Esophagus muscularis mucosa (tissue), 4 donors: ENCODE measurements around the gene KLF16. TPM values are rescaled to one million over a fixed set of nuclear protein-coding genes. Genes with fewer than 3 reads are reported as not detected.

Experiments used
- DNase-seq: peaks from one replicate; pipeline ENCODE4 v3.0.0-alpha.2; 2017; ENCODE audit errors: extremely low spot score
- H3K27ac ChIP-seq, 4 donors: fragments of 200-600 bp; sonication (generic); replicated peaks in 1 of 4; 1 replicate in 3 of 4; 2 replicates in 1 of 4; pipeline ENCODE4 v1.5.1; 2016 to 2019; ENCODE audit warnings: mild to moderate bottlenecking in 1 of 4
- H3K27me3 ChIP-seq, 4 donors: fragments of 200-600 bp; sonication (generic); one replicate each; pipeline versions ENCODE4 v1.5.1 to v1.6.0; 2016 to 2019
- H3K36me3 ChIP-seq, 4 donors: fragments of 200-600 bp; sonication (generic); one replicate each; pipeline ENCODE4 v1.5.1; 2016 to 2019
- H3K4me1 ChIP-seq, 4 donors: fragments of 200-600 bp; sonication (generic); one replicate each; pipeline ENCODE4 v1.5.1; 2016 to 2019
- H3K4me3 ChIP-seq, 4 donors: fragments of 200-600 bp; sonication (generic); 1 replicate in 2 of 4; 2 replicates in 2 of 4; pipeline ENCODE4 v1.5.1; 2016 to 2019; ENCODE audit warnings: mild to moderate bottlenecking in 4 of 4, moderate library complexity in 1 of 4
- H3K9me3 ChIP-seq, 4 donors: fragments of 200-600 bp; sonication (generic); 1 replicate in 3 of 4; 2 replicates in 1 of 4; pipeline ENCODE4 v1.5.1; 2016 to 2019
- CTCF ChIP-seq, 3 experiments: fragments of 200-600 bp in 2 of 3; fragments of 450-650 bp in 1 of 3; sonication (generic) in 2 of 3; IDR thresholded peaks; one replicate each; pipeline ENCODE4 v1.5.1; 2017 to 2019; ENCODE audit warnings: antibody characterized with exemption in 3 of 3, mild to moderate bottlenecking in 2 of 3, moderate library complexity in 1 of 3
- EP300 ChIP-seq: sonication (generic); formaldehyde crosslinking; IDR thresholded peaks from one replicate; pipeline ENCODE4 v1.6.1; 2017; ENCODE audit warnings: antibody characterized with exemption
- POLR2A ChIP-seq: fragments of 450-650 bp; IDR thresholded peaks from one replicate; pipeline ENCODE4 v1.6.1; 2017; ENCODE audit warnings: antibody characterized with exemption, moderate library complexity, mild to moderate bottlenecking, low read depth
- POLR2AphosphoS5 ChIP-seq, 2 donors: sonication (generic); formaldehyde crosslinking; IDR thresholded peaks; one replicate each; pipeline ENCODE4 v1.6.1; 2017; ENCODE audit warnings: antibody characterized with exemption in 2 of 2
- WGBS: methylation state at CpG from one replicate; pipeline ENCODE4 v1.1.5; 2018; 5-methylcytosine and 5-hydroxymethylcytosine counted together
- intact Hi-C: fragments of 100-400 bp; cut with DNase I; formaldehyde crosslinking; loops from one replicate; pipeline ENCODE4 v1.15.1; 2023
- total RNA-seq, 4 donors: library from RNA; depleted of rRNA; stranded (reverse); fragments of >200 nt; gene quantifications; one replicate each; pipeline versions ENCODE4 v1.1.0 to v1.2.1, GENCODE V29; 2016

Gene KLF16
- total RNA-seq, 4 donors from 2014 or later, result 2.5 to 10.8 (median 8.5) TPM

- intact Hi-C loops, result no loop called here
- Histone ChIP-seq H3K4me1 (peaks cover 0 to 2% (median under 1%) of the 10 kb centered on the region in 4 donors), H3K4me3 (no peak overlapping the region), H3K27me3 (no peaks in the 10 kb centered on the region), H3K27ac (no peak overlapping the region), H3K36me3 (peaks cover 82 to 93% (median 91%) of the 10 kb centered on the region in 4 donors), H3K9me3 (no peaks in the 10 kb centered on the region)
- 91% methylated on average over 21 of the region's 33 CpGs for WGBS
- no peak for DNase-seq
- TF ChIP-seq CTCF (IDR thresholded peaks at IDR 0.05) (no peak), EP300 (no peak), POLR2AphosphoS5 (IDR thresholded peaks at IDR 0.05) (no peak), POLR2A (no peak)
Observed at GRCh38 chr19:1818549-1819195, 44.7 kb downstream of the KLF16 start.

GRCh38 chr19:1817553-1818179 lies 45.7 kb downstream of the KLF16 start:
- WGBS, result 94% methylated on average over 4 of the region's 25 CpGs
- H3K4me1 ChIP-seq, result peaks cover 7 to 12% (median 11%) of the 10 kb centered on the region in 4 donors
- H3K9me3 ChIP-seq, result no peaks in the 10 kb centered on the region
- peaks cover 71 to 83% (median 81%) of the 10 kb centered on the region in 4 donors for H3K36me3 ChIP-seq
- DNase-seq, result no peak
- no peak for TF ChIP-seq EP300
- no peak for TF ChIP-seq CTCF (IDR thresholded peaks at IDR 0.05)
- TF ChIP-seq POLR2A, result no peak
- no peak for TF ChIP-seq POLR2AphosphoS5 (IDR thresholded peaks at IDR 0.05)
- H3K27ac ChIP-seq, result no peak overlapping the region
- intact Hi-C loops, result no loop called here
- no peaks in the 10 kb centered on the region for H3K27me3 ChIP-seq
- H3K4me3 ChIP-seq, result no peak overlapping the region

- DNase-seq, result no peak
- H3K9me3 ChIP-seq, result no peaks in the 10 kb centered on the region
- peaks cover 63 to 73% (median 71%) of the 10 kb centered on the region in 4 donors for H3K36me3 ChIP-seq
- no peaks in the 10 kb centered on the region for H3K27me3 ChIP-seq
- H3K4me1 ChIP-seq, result peaks cover 11 to 21% (median 18%) of the 10 kb centered on the region in 4 donors
- no peak overlapping the region for H3K4me3 ChIP-seq
- H3K27ac ChIP-seq, result no peak overlapping the region
- intact Hi-C loops, result no loop called here
- TF ChIP-seq CTCF (IDR thresholded peaks at IDR 0.05) (no peak), EP300 (no peak), POLR2A (no peak), POLR2AphosphoS5 (IDR thresholded peaks at IDR 0.05) (no peak)
- WGBS, result 95% methylated on average over 13 of the region's 36 CpGs
Observed at GRCh38 chr19:1816530-1817298, 46.7 kb downstream of the KLF16 start.

GRCh38 chr19:1815605-1816529 lies 47.5 kb downstream of the KLF16 start:
- DNase-seq, result no peak
- Histone ChIP-seq H3K36me3 (peaks cover 56 to 65% (median 63%) of the 10 kb centered on the region in 4 donors), H3K4me3 (no peak overlapping the region), H3K27ac (no peak overlapping the region), H3K9me3 (no peaks in the 10 kb centered on the region), H3K4me1 (peaks cover 15 to 26% (median 24%) of the 10 kb centered on the region in 4 donors), H3K27me3 (no peaks in the 10 kb centered on the region)
- TF ChIP-seq POLR2A (no peak), POLR2AphosphoS5 (IDR thresholded peaks at IDR 0.05) (no peak)
- 91% methylated on average over 42 of the region's 61 CpGs for WGBS
- intact Hi-C loops, result no loop called here
